Suprapubic skin (tissue), 4 donors: Measurements from ENCODE around the gene FAM200B.

Experiments used
- EP300 ChIP-seq: sonication (generic); formaldehyde crosslinking; IDR thresholded peaks from one replicate; pipeline ENCODE4 v1.6.1; 2017; ENCODE audit warnings: antibody characterized with exemption
- POLR2AphosphoS5 ChIP-seq, 3 donors: sonication (generic); formaldehyde crosslinking; IDR thresholded peaks; one replicate each; pipeline ENCODE4 v1.6.1; 2017; ENCODE audit warnings: antibody characterized with exemption in 3 of 3
- TF ChIP-seq, protein P1 (sequence below), 2 donors: fragments of 200-600 bp in 1 of 2; fragments of 450-650 bp in 1 of 2; sonication (generic) in 1 of 2; IDR thresholded peaks; one replicate each; pipeline ENCODE4 v1.5.1; 2016 to 2019; ENCODE audit warnings: antibody characterized with exemption in 2 of 2, mild to moderate bottlenecking in 1 of 2, moderate library complexity in 1 of 2

DNA sequence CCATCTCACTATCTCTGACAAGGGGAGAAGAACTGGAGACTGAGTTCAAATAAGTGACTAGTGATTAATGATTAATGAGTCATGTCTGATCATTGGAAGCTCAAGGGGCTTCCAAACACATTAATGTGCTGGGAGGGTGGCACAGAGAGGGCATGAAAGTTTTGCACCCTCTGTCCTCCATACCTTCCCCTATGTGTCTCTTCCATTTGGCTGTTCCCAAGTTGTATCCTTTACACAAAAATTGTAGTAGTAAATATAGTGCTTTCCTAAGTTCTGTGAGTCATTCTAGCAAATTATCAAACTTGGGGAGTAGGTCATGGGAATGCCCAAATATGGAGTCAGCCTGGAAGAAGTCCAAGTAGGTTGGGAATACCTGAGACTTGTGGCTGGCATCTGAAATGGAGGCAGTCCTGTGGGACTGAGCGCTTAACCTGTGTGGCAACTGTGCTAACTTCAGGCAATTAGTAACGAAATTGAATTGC lies 4.1 kb upstream of the FAM200B start:
- TF ChIP-seq EP300 = no peak
- TF ChIP-seq, protein P1, sequence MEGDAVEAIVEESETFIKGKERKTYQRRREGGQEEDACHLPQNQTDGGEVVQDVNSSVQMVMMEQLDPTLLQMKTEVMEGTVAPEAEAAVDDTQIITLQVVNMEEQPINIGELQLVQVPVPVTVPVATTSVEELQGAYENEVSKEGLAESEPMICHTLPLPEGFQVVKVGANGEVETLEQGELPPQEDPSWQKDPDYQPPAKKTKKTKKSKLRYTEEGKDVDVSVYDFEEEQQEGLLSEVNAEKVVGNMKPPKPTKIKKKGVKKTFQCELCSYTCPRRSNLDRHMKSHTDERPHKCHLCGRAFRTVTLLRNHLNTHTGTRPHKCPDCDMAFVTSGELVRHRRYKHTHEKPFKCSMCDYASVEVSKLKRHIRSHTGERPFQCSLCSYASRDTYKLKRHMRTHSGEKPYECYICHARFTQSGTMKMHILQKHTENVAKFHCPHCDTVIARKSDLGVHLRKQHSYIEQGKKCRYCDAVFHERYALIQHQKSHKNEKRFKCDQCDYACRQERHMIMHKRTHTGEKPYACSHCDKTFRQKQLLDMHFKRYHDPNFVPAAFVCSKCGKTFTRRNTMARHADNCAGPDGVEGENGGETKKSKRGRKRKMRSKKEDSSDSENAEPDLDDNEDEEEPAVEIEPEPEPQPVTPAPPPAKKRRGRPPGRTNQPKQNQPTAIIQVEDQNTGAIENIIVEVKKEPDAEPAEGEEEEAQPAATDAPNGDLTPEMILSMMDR (IDR thresholded peaks at IDR 0.05) = no peak
- TF ChIP-seq POLR2AphosphoS5 (IDR thresholded peaks at IDR 0.05) = no peak
